GM19099 (cell line): Measurements from ENCODE around the gene HIGD2A.

ENCODE experiments used
- POLR2A ChIP-seq: IDR thresholded peaks from 3 replicates; pipeline ENCODE4 v1.6.1; 2011; ENCODE audit warnings: low read depth; ENCODE audit not compliant: insufficient read length; ENCODE audit errors: extremely low read depth

HIGD2A gene, protein sequence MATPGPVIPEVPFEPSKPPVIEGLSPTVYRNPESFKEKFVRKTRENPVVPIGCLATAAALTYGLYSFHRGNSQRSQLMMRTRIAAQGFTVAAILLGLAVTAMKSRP

DNA sequence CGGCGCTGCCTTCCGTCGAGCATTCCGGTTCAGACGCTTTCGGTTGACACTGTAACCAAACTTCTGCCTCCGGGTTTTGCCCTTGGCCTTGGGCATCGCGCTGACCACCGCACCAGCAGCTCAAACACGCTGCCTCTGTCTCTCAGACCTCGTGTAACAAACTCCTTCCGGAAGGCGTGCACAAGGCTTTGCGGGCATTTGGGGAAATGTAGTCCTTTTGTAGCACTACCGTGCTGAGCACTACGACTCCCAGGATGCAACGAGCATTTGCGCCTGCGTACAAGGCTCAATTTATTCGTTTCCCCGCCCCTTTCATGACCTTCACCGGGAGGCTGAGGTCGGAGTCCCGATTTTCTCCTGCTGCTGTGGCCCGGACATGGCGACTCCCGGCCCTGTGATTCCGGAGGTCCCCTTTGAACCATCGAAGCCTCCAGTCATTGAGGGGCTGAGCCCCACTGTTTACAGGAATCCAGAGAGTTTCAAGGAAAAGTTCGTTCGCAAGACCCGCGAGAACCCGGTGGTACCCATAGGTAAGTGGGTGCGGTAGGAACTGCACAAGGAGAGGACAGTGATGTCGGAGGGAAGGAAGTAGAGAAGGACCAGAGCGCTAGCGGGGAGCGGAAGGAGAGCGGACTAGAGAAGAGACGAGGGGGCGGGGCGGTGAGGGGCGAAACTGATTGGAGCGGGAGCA, at the start of gene HIGD2A, which contains the start of gene NOP16:
Gene HIGD2A (plus strand): TSS at position 308 of the 691 bp plus-strand sequence. CDS start 69 bp downstream, at position 377.
Gene NOP16 (minus strand): TSS at position 155 of the 691 bp plus-strand sequence. CDS start 59 bp downstream, at position 96.
- TF ChIP-seq POLR2A, result peak; percentile 78

DNA sequence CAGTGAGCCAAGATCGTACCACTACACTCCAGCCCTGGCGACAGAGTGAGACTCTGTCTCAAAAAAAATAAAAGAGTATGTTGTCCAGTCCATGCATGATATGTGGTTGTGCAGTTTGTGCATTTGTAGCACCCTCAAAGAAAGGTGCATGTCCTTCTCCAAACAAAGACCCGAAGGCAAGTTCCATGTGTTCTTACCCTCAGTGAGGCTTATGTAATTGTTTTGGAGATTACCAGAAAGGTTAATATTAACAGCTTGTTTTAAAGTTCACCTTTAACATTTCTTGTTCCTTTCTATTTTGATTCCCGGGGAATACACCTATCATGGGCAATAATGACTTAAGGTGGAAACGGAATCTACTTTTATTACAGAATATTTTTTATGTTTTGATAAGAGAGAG, 49.2 kb upstream of the HIGD2A start:
- TF ChIP-seq POLR2A, result no peak

DNA sequence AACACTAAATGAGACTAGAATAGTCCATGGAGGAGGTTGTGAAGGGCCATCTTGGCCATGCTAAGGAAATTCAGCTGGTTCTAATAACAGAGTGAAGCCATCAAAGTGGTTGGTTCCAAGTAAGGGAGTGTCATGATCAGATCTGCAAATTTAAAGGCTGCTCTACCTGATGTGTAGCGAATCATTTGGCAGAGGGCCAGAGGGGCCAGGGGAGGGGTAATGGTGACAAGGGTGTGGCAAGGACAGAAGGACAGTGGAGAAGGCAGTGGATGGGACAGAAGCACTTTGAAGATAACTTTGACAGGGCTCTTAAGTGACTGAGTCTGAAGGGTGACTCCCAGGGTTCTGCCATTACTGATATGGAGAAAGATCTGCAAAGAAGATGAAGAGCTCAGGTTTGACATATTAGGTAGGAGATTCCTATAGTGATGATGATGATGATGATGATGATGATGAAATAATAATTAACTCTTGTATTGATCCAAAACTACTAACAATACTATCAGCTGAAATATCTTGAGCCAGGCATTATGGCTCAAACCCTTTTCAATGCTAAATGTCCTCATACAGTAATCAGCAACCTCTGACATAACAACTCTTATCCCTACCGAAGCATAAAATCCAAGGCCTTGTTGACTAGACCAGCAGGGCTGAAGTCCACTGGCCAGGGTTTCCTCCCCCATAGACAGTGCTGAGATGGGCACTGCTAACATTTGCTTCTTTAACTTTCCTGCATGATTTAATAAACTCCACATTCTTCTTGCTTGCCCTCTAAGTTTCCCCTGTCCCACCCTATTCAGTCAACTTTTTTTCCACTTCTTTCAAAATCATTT, 47.0 kb upstream of the HIGD2A start:
- TF ChIP-seq POLR2A, result no peak

DNA sequence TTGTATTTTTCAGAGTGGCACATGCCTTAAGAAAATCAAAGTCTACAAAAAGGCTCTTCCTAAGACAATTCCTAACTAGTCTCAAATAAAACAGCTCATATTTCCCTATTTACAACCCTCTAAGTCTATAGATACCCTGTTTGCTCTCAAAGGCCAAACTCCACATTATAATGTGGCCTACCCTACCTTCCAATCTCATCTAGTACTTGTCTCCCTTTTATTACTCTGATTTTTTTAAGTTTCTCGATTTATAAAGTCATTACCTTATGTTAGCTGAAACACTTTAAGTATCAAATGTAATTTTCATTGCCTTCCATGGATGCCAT, 46.4 kb upstream of the HIGD2A start:
- no peak for TF ChIP-seq POLR2A

DNA sequence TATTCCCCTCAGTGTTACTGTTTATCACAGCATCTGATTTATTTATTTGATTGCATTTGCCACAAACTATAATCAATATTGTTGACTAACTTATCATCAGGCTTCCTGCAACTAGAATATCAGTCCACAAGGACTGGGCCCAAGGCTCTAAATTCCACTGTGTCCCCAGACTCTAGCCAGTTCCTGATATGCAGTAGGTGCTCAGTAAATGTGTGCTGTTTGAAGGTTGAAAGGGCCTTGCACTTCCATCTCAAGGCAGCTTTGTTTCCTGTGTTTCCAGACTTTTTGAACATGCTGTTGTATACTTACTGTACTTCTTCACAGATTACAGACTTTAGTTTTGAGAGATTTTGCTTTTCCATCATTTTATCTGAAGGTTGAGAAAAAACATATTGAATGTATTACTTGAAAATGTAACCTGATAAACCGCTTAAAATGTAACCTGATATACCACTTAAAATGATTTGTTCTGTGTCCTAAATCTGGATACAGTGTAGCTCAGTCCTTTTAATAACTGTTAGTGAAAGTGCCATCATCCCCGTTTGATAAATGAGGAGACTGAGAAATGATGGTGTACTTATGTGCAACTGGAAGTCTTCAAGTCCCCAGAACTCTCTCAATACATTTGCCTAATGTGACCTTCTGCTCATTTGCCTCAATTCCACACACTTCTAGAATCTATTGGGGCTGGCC, 45.6 kb upstream of the HIGD2A start:
- no peak for TF ChIP-seq POLR2A

DNA sequence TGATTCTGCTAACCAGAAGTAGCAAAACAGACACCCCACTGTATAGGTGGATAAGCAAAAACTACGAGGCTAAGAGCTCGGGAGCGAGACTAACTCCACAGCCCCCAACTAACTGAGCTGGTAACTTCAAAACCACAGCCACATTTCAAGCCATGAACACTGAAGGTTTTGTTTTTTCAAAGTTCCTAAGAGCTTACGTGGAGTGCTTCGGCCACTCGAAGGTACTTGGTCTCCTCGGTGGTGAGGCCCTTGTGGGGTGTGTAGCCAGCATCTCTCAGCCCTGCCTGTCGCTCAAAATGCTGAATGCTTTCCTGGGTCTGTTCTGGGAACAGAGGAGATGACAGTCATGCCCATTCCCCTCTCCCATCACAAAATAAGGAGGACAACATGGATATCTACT, 38.1 kb upstream of the HIGD2A start:
- no peak for TF ChIP-seq POLR2A

DNA sequence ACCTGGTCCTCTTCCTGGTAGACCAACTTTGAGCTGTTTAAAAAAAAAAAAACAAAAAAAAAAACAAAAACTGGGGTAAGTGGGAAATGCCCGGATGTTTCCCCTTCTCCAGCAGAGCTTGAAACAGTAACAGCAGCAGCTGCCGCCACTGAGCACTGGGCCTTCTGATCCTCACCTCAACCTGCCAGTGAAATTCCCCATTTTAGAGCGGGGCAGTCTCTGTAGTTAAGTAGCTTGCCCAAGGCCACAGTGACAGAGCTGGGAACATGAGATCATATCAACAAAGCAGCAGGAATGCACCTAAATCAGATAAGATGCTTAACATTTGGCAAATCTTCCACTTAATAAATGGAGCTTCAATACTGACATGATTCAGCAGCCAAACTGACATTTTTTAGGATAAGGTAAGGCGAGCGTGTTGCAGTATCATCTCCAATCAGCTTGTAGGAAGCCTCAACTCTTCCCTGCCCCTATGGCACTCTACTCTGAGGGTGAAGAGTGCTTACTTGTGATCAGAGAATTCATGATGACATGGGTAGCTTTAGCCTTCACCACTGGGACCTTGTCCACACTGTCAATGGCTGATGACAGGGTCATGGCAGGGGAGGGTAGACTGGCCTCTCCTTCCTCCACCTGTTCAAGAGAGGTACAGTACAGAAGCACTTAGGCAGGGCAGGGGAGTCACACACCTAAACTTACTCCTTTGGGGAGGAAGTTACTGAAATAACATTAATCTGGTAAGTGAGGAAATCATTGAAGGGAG, 36.3 kb upstream of the HIGD2A start:
- no peak for TF ChIP-seq POLR2A

DNA sequence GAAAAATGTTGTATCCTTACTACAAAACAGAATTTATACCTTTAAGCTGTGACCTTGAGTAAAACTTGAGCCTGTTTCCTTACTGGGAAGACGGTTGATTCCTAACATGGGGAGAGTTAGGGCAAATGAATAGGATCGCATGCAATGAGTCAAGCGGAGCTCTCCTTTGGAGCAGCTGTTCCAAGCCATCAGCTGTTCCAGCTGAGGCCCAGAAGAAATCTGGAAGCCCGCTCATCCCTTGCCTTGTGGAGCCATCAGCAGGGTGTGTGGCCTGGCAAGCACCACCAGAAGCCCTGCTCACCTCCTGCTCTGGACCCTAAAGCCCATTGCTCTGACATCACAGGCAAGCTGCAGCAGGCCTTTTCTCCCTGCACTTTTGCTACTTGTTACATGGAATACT, 35.0 kb upstream of the HIGD2A start:
- no peak for TF ChIP-seq POLR2A

DNA sequence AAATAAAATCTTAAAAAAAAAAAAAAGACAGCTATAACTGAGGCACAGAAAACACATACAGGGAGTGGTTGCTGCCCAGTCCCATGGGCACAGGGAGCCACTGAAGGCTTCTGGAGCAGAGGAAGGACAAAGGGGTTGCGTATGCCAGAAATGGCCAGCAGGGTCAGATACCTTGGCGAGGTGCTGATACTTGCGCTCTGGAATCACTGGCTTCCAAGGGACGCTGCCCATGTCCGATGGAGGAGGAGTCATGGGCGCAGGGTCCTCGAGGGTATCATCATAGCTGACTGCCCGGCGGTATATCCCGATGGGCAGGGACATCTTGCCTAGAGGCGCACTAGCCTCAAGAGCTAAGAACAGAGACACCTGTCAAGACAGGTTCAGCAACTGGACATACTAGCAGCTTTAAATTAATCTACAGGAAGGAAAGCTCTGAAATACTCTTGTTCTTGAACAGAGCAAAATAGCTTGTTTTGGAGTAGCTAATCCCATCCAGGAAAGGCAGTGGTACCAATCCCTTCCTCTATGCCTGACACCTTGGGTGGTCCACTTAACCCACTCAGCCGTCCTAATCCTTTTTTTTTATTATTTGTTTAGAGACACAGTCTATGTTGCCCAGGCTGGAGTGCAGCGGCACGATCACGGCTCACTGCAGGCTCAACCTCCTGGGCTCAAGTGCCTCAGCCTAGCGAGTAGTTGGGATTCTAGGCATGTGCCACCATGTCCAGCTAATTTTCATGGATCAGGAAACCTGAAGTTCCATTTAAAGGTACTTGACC, 33.0 kb upstream of the HIGD2A start:
- TF ChIP-seq POLR2A, result no peak

DNA sequence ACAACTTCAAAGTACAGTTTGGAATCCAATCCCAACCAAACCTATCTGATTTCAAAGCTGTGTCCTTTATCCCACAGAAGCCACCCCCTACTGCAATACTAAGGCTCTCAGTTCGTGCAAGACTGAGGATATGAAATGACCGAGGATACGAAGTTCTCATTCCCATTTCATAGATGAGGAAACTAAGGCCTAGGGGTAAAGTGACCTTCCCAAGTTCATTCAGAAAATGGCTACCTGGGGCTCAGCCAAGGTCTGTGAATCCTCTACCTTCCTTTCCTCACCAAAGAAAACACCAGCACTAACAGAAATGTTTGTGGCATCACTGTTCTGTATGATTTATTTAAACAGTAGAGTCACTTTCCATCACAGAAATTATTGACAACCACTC, 32.4 kb upstream of the HIGD2A start:
- TF ChIP-seq POLR2A, result no peak

DNA sequence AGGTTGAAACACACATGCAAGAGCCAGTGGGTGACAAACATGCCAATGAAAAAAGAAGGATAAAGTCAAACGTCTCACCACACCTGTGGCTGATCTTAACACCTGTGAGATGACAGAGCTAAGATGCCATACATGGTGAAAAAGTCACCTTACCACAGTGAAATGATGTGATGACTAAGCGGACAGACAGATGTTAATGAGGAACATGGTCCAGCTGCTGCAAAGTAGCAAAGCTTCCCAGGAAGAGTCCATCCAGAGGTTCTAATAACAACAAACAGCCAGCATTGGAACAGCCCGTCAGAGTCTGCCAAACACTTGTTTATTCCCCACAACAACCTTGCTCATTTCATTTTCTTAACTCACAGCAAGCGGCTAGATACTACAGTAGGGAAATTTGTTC, 28.9 kb upstream of the HIGD2A start:
- TF ChIP-seq POLR2A, result no peak

DNA sequence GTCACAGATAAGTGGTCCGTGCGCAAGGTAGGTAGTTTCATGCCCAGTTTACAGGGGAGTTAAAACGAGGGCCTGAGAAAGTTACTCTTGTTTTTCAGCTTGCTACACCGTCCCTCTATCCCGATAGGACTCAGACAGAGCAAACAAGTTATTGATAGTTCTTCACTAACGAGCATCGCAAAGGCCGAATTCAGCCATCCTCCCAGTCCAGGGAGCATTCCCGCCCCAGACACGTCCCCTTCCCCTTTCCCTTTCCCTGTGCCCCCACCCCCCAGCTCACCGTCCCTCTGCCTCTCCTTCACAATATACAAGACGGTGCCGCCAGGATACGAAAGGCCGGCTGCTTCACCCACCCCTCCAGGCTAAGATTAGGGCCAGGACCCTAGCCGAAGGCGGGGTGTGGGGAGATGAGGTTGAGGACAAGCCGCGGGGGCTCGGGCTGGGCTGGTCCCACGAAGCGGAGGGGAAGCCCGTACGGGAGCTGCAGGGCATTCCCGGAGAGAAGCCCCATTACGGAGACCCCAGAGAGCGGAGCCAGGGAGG, 27.6 kb upstream of the HIGD2A start:
- no peak for TF ChIP-seq POLR2A

DNA sequence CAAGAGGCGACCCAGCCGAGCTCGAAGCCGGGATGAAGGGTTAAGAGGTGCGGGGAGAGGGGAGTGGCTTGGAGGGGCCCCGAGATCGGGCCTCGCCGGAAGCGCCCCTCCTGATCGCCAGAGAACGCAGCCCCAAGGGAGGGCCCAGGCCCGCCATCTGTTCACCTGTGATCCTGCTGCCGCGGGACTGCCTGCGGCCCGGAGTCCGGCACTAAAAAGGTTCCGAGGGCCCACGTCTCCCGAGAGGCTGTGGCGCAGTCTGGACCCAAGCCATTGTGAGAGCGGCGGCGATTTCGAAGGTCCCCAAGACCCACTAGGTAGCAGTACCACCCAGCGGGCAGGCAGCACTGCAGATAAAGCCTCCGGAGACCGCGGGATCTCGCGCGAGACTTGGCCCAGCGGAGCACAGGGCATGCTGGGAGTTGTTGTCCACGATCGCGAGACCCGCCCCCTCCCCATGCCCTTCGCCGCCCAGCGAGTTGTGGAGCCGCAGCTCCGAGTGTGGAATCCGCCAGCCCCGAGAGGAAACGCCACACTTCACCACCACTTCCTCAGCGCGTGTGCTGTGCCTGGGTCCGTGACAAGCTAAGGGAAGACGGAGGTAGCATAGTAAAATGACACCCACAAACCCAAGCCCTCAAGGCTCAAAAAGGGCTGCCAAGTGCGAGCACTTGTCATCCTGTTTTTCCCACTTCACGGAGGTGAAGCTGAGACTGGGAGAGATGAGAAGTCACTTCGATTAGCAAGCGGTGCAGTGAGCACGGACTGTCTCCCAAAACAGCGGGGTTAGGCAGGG, 26.9 kb upstream of the HIGD2A start, which contains the start of gene KIAA1191:
Gene KIAA1191 (minus strand): TSS at position 328 of the 796 bp plus-strand sequence. CDS start 2,256 bp downstream, outside the sequence.
- peak; percentile 98 for TF ChIP-seq POLR2A
